GM21526 (cell line): ENCODE results near the gene OR10A4.
"Not testable (repeated sequence)": the region's sequence is repeated elsewhere in the genome, so short reads cannot be mapped to it uniquely, and the experiment has no call there.

Experiments used
- ATAC-seq: cut with Tn5 transposase; IDR thresholded peaks from one replicate; pipeline ENCODE4 v1.9.1; 2021; ENCODE audit warnings: moderate library complexity; ENCODE audit not compliant: unreplicated experiment, low FRiP score

Gene OR10A4

GRCh38 chr11:6895010-6895409, 18.6 kb downstream of the OR10A4 start:
- ATAC-seq: peak; percentile 80

- no peak for ATAC-seq
Measured at GRCh38 chr11:6898911-6899310, 22.5 kb downstream of the OR10A4 start.

- no peak for ATAC-seq
Measured at GRCh38 chr11:6900327-6900999, 24.0 kb downstream of the OR10A4 start.

DNA sequence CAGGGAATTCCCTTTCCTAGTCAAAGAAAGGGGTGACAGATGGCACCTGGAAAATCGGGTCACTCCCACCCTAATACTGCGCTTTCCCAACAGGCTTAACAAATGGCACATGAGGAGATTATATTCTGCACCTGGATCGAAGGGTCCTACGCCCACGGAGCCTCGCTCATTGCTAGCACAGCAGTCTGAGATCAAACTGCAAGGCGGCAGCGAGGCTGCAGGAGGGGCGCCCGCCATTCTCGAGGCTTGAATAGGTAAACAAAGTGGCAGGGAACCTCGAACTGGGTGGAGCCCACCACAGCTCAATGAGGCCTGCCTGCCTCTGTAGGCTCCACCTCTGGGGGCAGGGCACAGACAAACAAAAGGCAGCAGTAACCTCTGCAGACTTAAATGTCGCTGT, 28.4 kb downstream of the OR10A4 start:
- ATAC-seq: not testable (repeated sequence)

DNA sequence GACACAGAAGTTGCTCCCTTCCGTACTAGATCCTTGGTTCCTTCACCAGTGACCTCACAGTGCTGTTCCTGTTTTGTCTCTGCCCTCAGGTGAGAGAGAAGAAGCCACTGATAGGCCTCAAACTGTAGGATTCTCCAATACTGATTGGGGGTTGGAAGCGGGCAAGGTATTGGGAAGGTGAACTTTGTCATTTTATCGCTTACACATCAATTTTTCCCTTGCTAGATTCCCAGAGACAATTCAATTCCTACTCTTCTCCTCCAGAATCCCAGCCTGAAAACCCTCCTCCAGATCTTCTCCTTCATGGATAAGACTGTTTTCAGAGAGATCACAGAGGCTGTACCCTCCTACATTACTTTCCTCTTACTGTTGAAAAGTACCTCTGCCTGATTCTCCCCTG, 35.0 kb downstream of the OR10A4 start:
- ATAC-seq: no peak

- ATAC-seq: no peak
Measured at GRCh38 chr11:6911948-6912347, 35.5 kb downstream of the OR10A4 start.

DNA sequence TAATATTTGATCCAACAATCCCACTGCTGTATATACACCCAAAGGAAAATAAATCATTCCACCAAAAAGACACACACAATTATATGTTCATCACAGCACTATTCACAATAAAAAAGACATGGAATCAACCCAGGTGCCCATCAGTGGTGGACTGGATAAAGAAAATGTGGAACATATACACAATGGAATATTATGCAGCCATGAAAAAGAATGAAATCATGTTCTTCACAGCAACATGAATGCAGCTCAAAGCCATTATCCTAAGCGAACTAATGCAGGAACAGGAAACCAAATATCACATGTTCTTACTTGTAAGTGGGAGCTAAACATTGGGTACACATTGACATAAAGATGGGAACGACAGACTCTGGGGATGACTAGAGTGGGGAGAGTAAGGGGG, 43.3 kb downstream of the OR10A4 start:
- no peak for ATAC-seq

DNA sequence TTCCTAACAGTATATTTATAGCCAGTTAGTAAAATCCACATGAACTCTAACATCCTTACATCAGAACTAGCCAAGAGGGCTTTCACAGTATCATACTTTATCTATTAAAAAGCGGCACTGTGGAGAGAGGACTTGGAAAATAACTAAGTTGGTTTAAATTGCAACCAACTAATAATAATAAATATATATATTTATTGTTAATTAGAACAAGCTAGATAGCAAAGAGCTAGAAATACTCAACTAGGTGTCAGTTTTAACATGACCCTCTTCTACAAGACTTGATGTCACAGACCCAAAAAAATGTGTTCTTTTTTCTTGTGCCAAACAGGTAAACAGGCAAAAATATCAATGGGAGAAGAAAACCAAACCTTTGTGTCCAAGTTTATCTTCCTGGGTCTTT, 44.3 kb downstream of the OR10A4 start, which contains the start of gene OR2D3:
Gene OR2D3 (plus strand): TSS at position 301 of the 400 bp plus-strand sequence. CDS start 0 bp downstream, at position 301.
- no peak for ATAC-seq

DNA sequence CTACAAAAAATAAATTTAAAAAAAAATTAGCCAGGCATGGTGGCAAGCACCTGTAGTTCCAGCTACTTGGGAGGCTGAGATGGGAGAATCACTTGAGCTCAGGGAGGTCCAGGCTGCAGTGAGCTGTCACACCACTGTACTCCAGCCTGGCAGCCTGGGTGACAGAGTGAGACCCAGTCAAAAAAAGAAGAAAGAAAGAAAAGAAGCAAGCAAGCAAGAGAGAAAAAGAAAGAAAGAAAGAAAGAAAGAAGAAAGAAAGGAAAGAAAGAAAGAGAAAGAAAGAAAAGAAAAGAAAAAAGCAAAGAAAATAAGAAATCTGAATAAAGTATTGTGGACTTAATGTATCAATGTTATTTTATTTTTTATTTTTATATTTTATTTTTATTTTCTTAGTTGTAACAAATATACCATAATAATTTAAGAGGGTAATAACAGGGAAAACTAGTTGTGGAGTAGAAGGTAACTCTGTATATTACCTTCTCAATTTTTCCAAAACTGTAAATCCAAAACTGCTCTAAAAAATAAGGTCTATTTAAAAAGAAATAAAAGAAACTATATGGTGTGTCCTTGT, 48.7 kb downstream of the OR10A4 start:
- ATAC-seq: no peak

DNA sequence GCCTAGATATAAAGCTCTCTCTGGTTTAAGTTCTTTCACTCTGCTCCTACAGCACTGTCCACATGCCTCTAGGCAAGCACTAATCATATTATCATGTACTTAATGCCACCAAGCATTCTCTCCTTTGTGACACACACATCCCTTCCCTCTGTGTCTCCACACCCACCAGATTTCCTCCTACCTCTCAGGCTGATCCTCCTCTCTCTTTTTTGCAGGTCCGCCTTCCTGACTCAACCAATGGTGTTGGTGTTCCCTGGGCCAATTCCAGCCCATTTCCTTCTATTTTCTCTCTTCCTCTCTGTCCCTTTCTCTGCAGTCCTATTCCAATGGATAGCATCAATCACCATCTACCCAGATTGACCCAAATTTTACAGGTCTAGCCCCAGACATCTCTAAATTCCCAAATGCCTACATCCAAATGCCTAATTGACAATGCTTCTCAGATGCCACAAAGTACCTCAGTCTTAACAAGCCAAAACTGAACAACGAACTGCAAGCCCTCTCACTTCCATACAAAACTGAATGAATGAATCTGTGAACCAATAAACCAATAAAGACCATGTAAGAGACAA, 49.3 kb downstream of the OR10A4 start:
- ATAC-seq: peak; percentile 2

- ATAC-seq: peak; percentile 57
Measured at GRCh38 chr11:6926208-6927029, 50.0 kb downstream of the OR10A4 start, which contains the start of gene ZNF215. Gene ZNF215, plus strand, starts transcription at chr11:6926426. Its CDS starts 5,847 bp downstream, at chr11:6932273.

- peak; percentile 83 for ATAC-seq
Measured at GRCh38 chr11:6927030-6927617, 50.7 kb downstream of the OR10A4 start.
